Gastroesophageal sphincter (tissue), 4 donors: ENCODE results near the gene SVOPL. TPM values are rescaled to one million over a fixed set of nuclear protein-coding genes. Genes with fewer than 3 reads are reported as not detected.

Source experiments
- ATAC-seq: fragments of 150-250 bp; one replicate; pipeline ENCODE4 v1.9.1; 2016; ENCODE audit warnings: mild to moderate bottlenecking, moderate library complexity
- H3K27ac ChIP-seq, 4 donors: fragments of 200-600 bp; sonication (generic) in 3 of 4; 1 replicate in 3 of 4; 2 replicates in 1 of 4; pipeline ENCODE4 v1.5.1; 2016 to 2019
- H3K27me3 ChIP-seq: fragments of 200-600 bp; sonication (generic); one replicate; pipeline ENCODE4 v1.5.1; 2019
- H3K36me3 ChIP-seq, 2 donors: fragments of 200-600 bp; sonication (generic); one replicate each; pipeline ENCODE4 v1.5.1; 2019; ENCODE audit warnings: control low read depth in 1 of 2
- H3K4me1 ChIP-seq, 3 donors: fragments of 200-600 bp; sonication (generic); 1 replicate in 2 of 3; 2 replicates in 1 of 3; pipeline ENCODE4 v1.5.1; 2016 to 2019; ENCODE audit warnings: control low read depth in 2 of 3
- H3K4me3 ChIP-seq, 2 donors: fragments of 200-600 bp; sonication (generic); one replicate each; pipeline ENCODE4 v1.5.1; 2019; ENCODE audit warnings: mild to moderate bottlenecking in 1 of 2, moderate library complexity in 1 of 2
- H3K9me3 ChIP-seq, 3 donors: fragments of 200-600 bp; sonication (generic); one replicate each; pipeline ENCODE4 v1.5.1; 2017 to 2019; ENCODE audit warnings: control low read depth in 2 of 3
- CTCF ChIP-seq, 4 experiments: fragments of 200-600 bp in 2 of 4; fragments of 450-650 bp in 2 of 4; sonication (generic) in 1 of 4; IDR thresholded peaks; one replicate each; pipeline ENCODE4 v1.5.1; 2017 to 2019; ENCODE audit warnings: antibody characterized with exemption in 4 of 4, mild to moderate bottlenecking in 2 of 4, moderate library complexity in 2 of 4
- EP300 ChIP-seq: sonication (generic); formaldehyde crosslinking; IDR thresholded peaks from one replicate; pipeline ENCODE4 v1.6.1; 2017; ENCODE audit warnings: antibody characterized with exemption, mild to moderate bottlenecking
- POLR2A ChIP-seq, 2 donors: fragments of 450-650 bp; IDR thresholded peaks; one replicate each; pipeline ENCODE4 v1.6.1; 2017; ENCODE audit warnings: antibody characterized with exemption in 2 of 2, mild to moderate bottlenecking in 2 of 2, moderate library complexity in 1 of 2
- POLR2AphosphoS5 ChIP-seq: sonication (generic); formaldehyde crosslinking; IDR thresholded peaks from one replicate; pipeline ENCODE4 v1.6.1; 2017; ENCODE audit warnings: antibody characterized with exemption
- WGBS, 2 donors: methylation state at CpG; one replicate each; pipeline ENCODE4 v1.1.5; 2018; ENCODE audit warnings: low coverage in 1 of 2; 5-methylcytosine and 5-hydroxymethylcytosine counted together
- total RNA-seq, 4 donors: library from RNA; depleted of rRNA; stranded (reverse); fragments of >200 nt; gene quantifications; one replicate each; pipeline ENCODE4 v1.1.0, GENCODE V29; 2016

SVOPL gene
- total RNA-seq, 4 donors from 2014 or later = 0.08 TPM; not detected in 3

GRCh38 chr7:138746073-138746472 is 44.9 kb upstream of the SVOPL start:
- no peaks in the 10 kb centered on the region for H3K36me3 ChIP-seq
- H3K27ac ChIP-seq = no peak overlapping the region
- TF ChIP-seq POLR2A (IDR thresholded peaks at IDR 0.05) = no peak
- no peak for TF ChIP-seq CTCF (IDR thresholded peaks at IDR 0.05)
- no peak for TF ChIP-seq EP300
- no peak for TF ChIP-seq POLR2AphosphoS5
- 79 to 83% methylated on average over 1 to 4 of the region's 4 CpGs for WGBS, 2 donors
- ATAC-seq = no peak
- no peaks in the 10 kb centered on the region for H3K4me1 ChIP-seq
- H3K27me3 ChIP-seq = peaks cover 16% of the 10 kb centered on the region
- no peak overlapping the region for H3K4me3 ChIP-seq
- H3K9me3 ChIP-seq = no peaks in the 10 kb centered on the region

GRCh38 chr7:138745189-138745588 is 44.0 kb upstream of the SVOPL start:
- Histone ChIP-seq H3K9me3 (no peaks in the 10 kb centered on the region), H3K27ac (no peak overlapping the region), H3K4me1 (no peaks in the 10 kb centered on the region), H3K27me3 (peaks cover 7% of the 10 kb centered on the region), H3K36me3 (no peaks in the 10 kb centered on the region), H3K4me3 (no peak overlapping the region)
- WGBS, 2 donors = 90 to 93% methylated on average over 3 to 5 of the region's 7 CpGs
- TF ChIP-seq POLR2AphosphoS5 = no peak
- TF ChIP-seq POLR2A (IDR thresholded peaks at IDR 0.05) = no peak
- TF ChIP-seq CTCF (IDR thresholded peaks at IDR 0.05) = no peak
- TF ChIP-seq EP300 = no peak
- no peak for ATAC-seq

GRCh38 chr7:138741453-138741735 is 40.2 kb upstream of the SVOPL start:
- no peak for ATAC-seq
- H3K36me3 ChIP-seq = no peaks in the 10 kb centered on the region
- no peak overlapping the region for H3K4me3 ChIP-seq
- TF ChIP-seq CTCF (IDR thresholded peaks at IDR 0.05) (no peak), EP300 (no peak), POLR2A (IDR thresholded peaks at IDR 0.05) (no peak), POLR2AphosphoS5 (no peak)
- no peaks in the 10 kb centered on the region for H3K9me3 ChIP-seq
- H3K27me3 ChIP-seq = no peaks in the 10 kb centered on the region
- WGBS, 2 donors = 83 to 98% methylated on average over 3 to 5 of the region's 5 CpGs
- no peak overlapping the region for H3K27ac ChIP-seq
- H3K4me1 ChIP-seq = no peaks in the 10 kb centered on the region

- WGBS, 2 donors = no CpG with 5 or more reads among the region's 1 CpG
These were observed 38.7 kb upstream of the SVOPL start for GRCh38 chr7:138739859-138740258.

More at GRCh38 chr7:138739859-138740258, 38.7 kb upstream of the SVOPL start:
- H3K4me3 ChIP-seq = no peak overlapping the region
- H3K9me3 ChIP-seq = no peaks in the 10 kb centered on the region
- ATAC-seq = no peak
- no peaks in the 10 kb centered on the region for H3K27me3 ChIP-seq
- H3K36me3 ChIP-seq = no peaks in the 10 kb centered on the region
- no peaks in the 10 kb centered on the region for H3K4me1 ChIP-seq
- no peak for TF ChIP-seq POLR2AphosphoS5
- TF ChIP-seq POLR2A (IDR thresholded peaks at IDR 0.05) = no peak
- TF ChIP-seq CTCF (IDR thresholded peaks at IDR 0.05) = no peak
- no peak for TF ChIP-seq EP300
- no peak overlapping the region for H3K27ac ChIP-seq
